Endodermal cell (in vitro differentiated cells): ENCODE measurements around the gene ATP13A3. TPM values are rescaled to one million over a fixed set of nuclear protein-coding genes. Genes with fewer than 3 reads are reported as not detected.

Experiments used
- DNase-seq: peaks from one replicate; pipeline ENCODE4 v3.0.0-alpha.2; 2017
- H3K27ac ChIP-seq: 2 replicates; pipeline ENCODE4 v1.5.1; 2013; ENCODE audit warnings: mild to moderate bottlenecking, low read depth, low read length, moderate library complexity
- H3K27me3 ChIP-seq: 2 replicates; pipeline ENCODE4 v1.6.1; 2013; ENCODE audit warnings: mild to moderate bottlenecking, low read length, moderate library complexity; ENCODE audit not compliant: insufficient read depth, control insufficient read depth, poor library complexity, severe bottlenecking
- H3K36me3 ChIP-seq: 2 replicates; pipeline ENCODE4 v1.7.0; 2013; ENCODE audit warnings: mild to moderate bottlenecking, low read length, moderate library complexity; ENCODE audit not compliant: control insufficient read depth, insufficient read depth
- H3K4me1 ChIP-seq: one replicate; pipeline ENCODE4 v1.7.0; 2013; ENCODE audit warnings: low read length; ENCODE audit not compliant: control insufficient read depth, insufficient read depth
- H3K4me3 ChIP-seq: 2 replicates; pipeline ENCODE4 v1.5.1; 2013; ENCODE audit warnings: mild to moderate bottlenecking, low read length, moderate library complexity
- H3K9ac ChIP-seq: 2 replicates; pipeline ENCODE4 v1.6.1; 2013; ENCODE audit warnings: mild to moderate bottlenecking, low read length, moderate library complexity; ENCODE audit not compliant: poor library complexity, severe bottlenecking; ENCODE audit errors: extremely low read depth
- H3K9me3 ChIP-seq: 2 replicates; pipeline ENCODE4 v1.6.1; 2013; ENCODE audit warnings: mild to moderate bottlenecking, low read length, moderate library complexity; ENCODE audit not compliant: control insufficient read depth
- H3K27ac Mint-ChIP-seq: 2 replicates; pipeline ENCODE4 v1.8.0; 2020; ENCODE audit warnings: mixed read lengths
- H3K27me3 Mint-ChIP-seq: 2 replicates; pipeline ENCODE4 v1.8.0; 2021; ENCODE audit warnings: mild to moderate bottlenecking, mixed read lengths; ENCODE audit not compliant: insufficient read depth
- H3K36me3 Mint-ChIP-seq: 2 replicates; pipeline ENCODE4 v1.8.0; 2020; ENCODE audit warnings: low read depth, mixed read lengths
- H3K4me1 Mint-ChIP-seq: 2 replicates; pipeline ENCODE4 v1.8.0; 2020; ENCODE audit warnings: mixed read lengths
- H3K4me3 Mint-ChIP-seq: 2 replicates; pipeline ENCODE4 v1.8.0; 2020; ENCODE audit warnings: mild to moderate bottlenecking, moderate library complexity, mixed read lengths
- H3K9me3 Mint-ChIP-seq: 2 replicates; pipeline ENCODE4 v1.8.0; 2020; ENCODE audit warnings: mild to moderate bottlenecking, mixed read lengths
- WGBS, 2 experiments: methylation state at CpG; one replicate each; pipeline versions ENCODE4 v1.1.5 to v1.1.7; 2013; ENCODE audit warnings: missing lambda C conversion rate in 2 of 2, mixed read lengths in 1 of 2; ENCODE audit not compliant: insufficient coverage in 1 of 2, insufficient read length in 1 of 2; 5-methylcytosine and 5-hydroxymethylcytosine counted together
- total RNA-seq, 2 donors: library from RNA; stranded (reverse); fragmentation: NEBNext Ultra II Directional in 1 of 2; extraction: Animal tissue kit (Norgen Biotek cat#: 25700) in 1 of 2; gene quantifications; 2 replicates in 1 of 2; 3 replicates in 1 of 2; pipeline ENCODE4 v1.2.1, GENCODE V29; 2021
- TF ChIP-seq, protein P1 (sequence below): fragments of 200-600 bp; sonication (generic); conservative IDR thresholded peaks from 2 replicates; pipeline ENCODE4 v1.5.0; 2021; ENCODE audit warnings: antibody characterized with exemption, mild to moderate bottlenecking

ATP13A3 gene
- total RNA-seq, 2 donors from 2014 or later, result 99.7 to 125 TPM

DNA sequence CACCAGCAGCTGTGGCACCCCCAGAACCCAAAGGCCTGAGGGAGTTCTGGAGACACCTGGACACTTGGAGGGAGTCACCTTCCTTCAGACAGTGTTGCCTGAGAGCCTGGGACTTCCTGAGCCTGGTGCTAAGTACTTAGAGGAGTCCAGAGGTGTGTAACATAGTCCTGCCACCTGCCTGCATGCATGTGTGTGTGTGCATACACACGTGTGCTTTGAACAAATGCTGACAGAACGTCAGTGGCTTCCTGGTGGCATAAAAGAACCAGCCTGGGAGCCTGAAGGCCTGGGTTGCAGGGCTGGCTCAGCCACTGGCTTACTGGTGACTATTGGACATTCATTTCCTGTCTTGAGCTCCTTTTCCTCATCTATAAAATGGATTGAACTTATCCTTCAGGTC, 132.5 kb downstream of the ATP13A3 start:
- TF ChIP-seq, protein P1, sequence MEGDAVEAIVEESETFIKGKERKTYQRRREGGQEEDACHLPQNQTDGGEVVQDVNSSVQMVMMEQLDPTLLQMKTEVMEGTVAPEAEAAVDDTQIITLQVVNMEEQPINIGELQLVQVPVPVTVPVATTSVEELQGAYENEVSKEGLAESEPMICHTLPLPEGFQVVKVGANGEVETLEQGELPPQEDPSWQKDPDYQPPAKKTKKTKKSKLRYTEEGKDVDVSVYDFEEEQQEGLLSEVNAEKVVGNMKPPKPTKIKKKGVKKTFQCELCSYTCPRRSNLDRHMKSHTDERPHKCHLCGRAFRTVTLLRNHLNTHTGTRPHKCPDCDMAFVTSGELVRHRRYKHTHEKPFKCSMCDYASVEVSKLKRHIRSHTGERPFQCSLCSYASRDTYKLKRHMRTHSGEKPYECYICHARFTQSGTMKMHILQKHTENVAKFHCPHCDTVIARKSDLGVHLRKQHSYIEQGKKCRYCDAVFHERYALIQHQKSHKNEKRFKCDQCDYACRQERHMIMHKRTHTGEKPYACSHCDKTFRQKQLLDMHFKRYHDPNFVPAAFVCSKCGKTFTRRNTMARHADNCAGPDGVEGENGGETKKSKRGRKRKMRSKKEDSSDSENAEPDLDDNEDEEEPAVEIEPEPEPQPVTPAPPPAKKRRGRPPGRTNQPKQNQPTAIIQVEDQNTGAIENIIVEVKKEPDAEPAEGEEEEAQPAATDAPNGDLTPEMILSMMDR, result no peak
- Histone ChIP-seq H3K9ac (no peak overlapping the region), H3K36me3 (no peaks in the 10 kb centered on the region), H3K4me3 (no peak overlapping the region), H3K4me1 (no peaks in the 10 kb centered on the region), H3K27me3 (peaks cover 13% of the 10 kb centered on the region), H3K9me3 (no peaks in the 10 kb centered on the region), H3K27ac (no peak overlapping the region)
- WGBS, 2 experiments, result 83 to 89% methylated on average over 2 of the region's 2 CpGs
- Mint-ChIP-seq H3K9me3 (no peaks in the 10 kb centered on the region), H3K36me3 (no peaks in the 10 kb centered on the region), H3K4me1 (peaks cover 14% of the 10 kb centered on the region), H3K27ac (no peak overlapping the region), H3K4me3 (no peak overlapping the region), H3K27me3 (peaks cover 38% of the 10 kb centered on the region)
- DNase-seq, result no peak

Other genes with a start within 250 kb of the ATP13A3 start
- under 1 TPM in 1 of 2 donors, not detected in 1; 0.22 TPM for gene CPN2, start 135.7 kb downstream of the ATP13A3 start, total RNA-seq
- gene LRRC15, start 117.3 kb downstream of the ATP13A3 start, total RNA-seq, result under 1 TPM in 1 of 2 donors, not detected in 1; 0.11 TPM
- gene GP5, start 87.7 kb downstream of the ATP13A3 start, total RNA-seq, result under 1 TPM; 0.09 to 0.13 TPM
- gene TMEM44, start 146.4 kb upstream of the ATP13A3 start, total RNA-seq, result 10 to 100 TPM; 31.0 to 34.4 TPM
- 10 to 100 TPM; 38.3 to 44.7 TPM for gene LSG1, start 185.2 kb upstream of the ATP13A3 start, total RNA-seq
- gene FAM43A, start 198.9 kb upstream of the ATP13A3 start, total RNA-seq, result 1 to 10 TPM in 1 of 2 donors, under 1 TPM in 1; 0.58 to 4.4 TPM